GM23338 (cell line): ENCODE results near the gene RUNDC3A. TPM values are rescaled to one million over a fixed set of nuclear protein-coding genes. Genes with fewer than 3 reads are reported as not detected.
"Not testable (repeated sequence)": the region's sequence is repeated elsewhere in the genome, so short reads cannot be mapped to it uniquely, and the experiment has no call there.

Experiments used
- ATAC-seq: fragments of 200-7000 bp; cut with Tn5 transposase; 3 replicates; pipeline ENCODE4 v1.9.1; 2020
- DNase-seq: peaks from one replicate; pipeline ENCODE4 v3.0.0-alpha.2; 2015; ENCODE audit warnings: low spot score
- H2AFZ ChIP-seq: fragments of 200-600 bp; sonication (generic); 2 replicates; pipeline ENCODE4 v1.8.0; 2016; ENCODE audit warnings: antibody characterized with exemption, mild to moderate bottlenecking, moderate library complexity
- H3F3A ChIP-seq: fragments of 200-600 bp; sonication (generic); replicated peaks from 2 replicates; pipeline ENCODE4 v1.8.0; 2017; ENCODE audit warnings: antibody characterized with exemption, mixed run types, low read depth
- H3K27ac ChIP-seq: fragments of 200-600 bp; sonication (generic); 2 replicates; pipeline ENCODE4 v1.6.1; 2016; ENCODE audit warnings: low read depth
- H3K27me3 ChIP-seq: fragments of 200-600 bp; sonication (generic); 2 replicates; pipeline ENCODE4 v1.8.0; 2016; ENCODE audit warnings: mild to moderate bottlenecking, mixed run types, moderate library complexity; ENCODE audit not compliant: insufficient read depth
- H3K36me3 ChIP-seq: fragments of 200-600 bp; sonication (generic); 2 replicates; pipeline ENCODE4 v1.8.0; 2016; ENCODE audit warnings: mild to moderate bottlenecking; ENCODE audit not compliant: insufficient read depth
- H3K4me1 ChIP-seq: fragments of 200-600 bp; sonication (generic); 2 replicates; pipeline ENCODE4 v1.8.0; 2016; ENCODE audit warnings: mild to moderate bottlenecking, moderate library complexity; ENCODE audit not compliant: insufficient read depth
- H3K4me2 ChIP-seq: fragments of 200-600 bp; sonication (generic); 2 replicates; pipeline ENCODE4 v1.7.1; 2017; ENCODE audit warnings: mixed run types
- H3K4me3 ChIP-seq: fragments of 200-600 bp; sonication (generic); 2 replicates; pipeline ENCODE4 v1.6.1; 2016; ENCODE audit warnings: mixed run types
- H3K79me2 ChIP-seq: fragments of 200-600 bp; sonication (generic); replicated peaks from 2 replicates; pipeline ENCODE4 v1.8.0; 2017; ENCODE audit warnings: mild to moderate bottlenecking; ENCODE audit not compliant: insufficient read depth
- H3K9me2 ChIP-seq: fragments of 200-600 bp; sonication (generic); 2 replicates; pipeline ENCODE4 v1.8.0; 2017; ENCODE audit not compliant: insufficient read depth
- H4K20me1 ChIP-seq: fragments of 200-600 bp; sonication (generic); replicated peaks from 2 replicates; pipeline ENCODE4 v1.8.0; 2017; ENCODE audit warnings: mild to moderate bottlenecking; ENCODE audit not compliant: insufficient read depth
- H3K27ac Mint-ChIP-seq: 2 replicates; pipeline ENCODE4 v1.8.0; 2020; ENCODE audit warnings: inconsistent platforms, mild to moderate bottlenecking, moderate library complexity, mixed read lengths
- H3K27me3 Mint-ChIP-seq: 3 replicates; pipeline ENCODE4 v1.8.0; 2022; ENCODE audit warnings: low read depth, mild to moderate bottlenecking, moderate library complexity, mixed read lengths, inconsistent platforms; ENCODE audit not compliant: insufficient read depth, poor library complexity
- H3K36me3 Mint-ChIP-seq: 3 replicates; pipeline ENCODE4 v1.8.0; 2021; ENCODE audit warnings: low read depth, mild to moderate bottlenecking, inconsistent platforms, moderate library complexity, mixed read lengths
- H3K4me1 Mint-ChIP-seq: 3 replicates; pipeline ENCODE4 v1.8.0; 2020; ENCODE audit warnings: mild to moderate bottlenecking, inconsistent platforms, mixed read lengths
- H3K4me3 Mint-ChIP-seq: 3 replicates; pipeline ENCODE4 v1.8.0; 2021; ENCODE audit warnings: moderate library complexity, mild to moderate bottlenecking, inconsistent platforms, mixed read lengths
- H3K9me3 Mint-ChIP-seq: 3 replicates; pipeline ENCODE4 v1.8.0; 2020; ENCODE audit warnings: moderate library complexity, mild to moderate bottlenecking, inconsistent platforms, mixed read lengths
- CREB1 ChIP-seq: fragments of 250-450 bp; sonication (Bioruptor Pico); IDR thresholded peaks from 2 replicates; pipeline ENCODE4 v1.5.0; 2020; ENCODE audit warnings: low read depth, mild to moderate bottlenecking, moderate library complexity
- CTCF ChIP-seq, 2 experiments: fragments of 200-600 bp in 1 of 2; sonication (generic) in 1 of 2; conservative IDR thresholded peaks; 2 replicates each; pipeline versions ENCODE4 v1.5.1 to v1.6.1; 2016 to 2017; ENCODE audit warnings: antibody characterized with exemption in 2 of 2, low read depth in 2 of 2, mild to moderate bottlenecking in 2 of 2, moderate library complexity in 1 of 2
- ETS1 ChIP-seq: IDR thresholded peaks from 2 replicates; pipeline ENCODE4 v1.6.1; 2016; ENCODE audit warnings: antibody characterized with exemption
- NANOG ChIP-seq: IDR thresholded peaks from 2 replicates; pipeline ENCODE4 v1.6.1; 2016; ENCODE audit warnings: antibody characterized with exemption, borderline replicate concordance
- polyA plus RNA-seq: library from polyadenylated mRNA; unstranded; fragments of >200 nt; fragmentation: Nextera tagmentation; extraction: Ambion mirVana; gene quantifications from 2 replicates; pipeline ENCODE4 v1.2.1, GENCODE V29; 2016
- total RNA-seq: library from RNA; depleted of rRNA; stranded (reverse); fragments of >200 nt; shearing (Covaris generic); gene quantifications from 2 replicates; pipeline ENCODE4 v1.2.3, GENCODE V29; 2014
- TF ChIP-seq, protein P1 (sequence below): fragments of 250-450 bp; sonication (Bioruptor Pico); IDR thresholded peaks from 2 replicates; pipeline ENCODE4 v1.5.0; 2020; ENCODE audit warnings: mild to moderate bottlenecking, moderate library complexity

RUNDC3A gene
- total and polyA plus RNA-seq, 2 experiments from 2014 or later = 3.7 to 5.5 TPM

- H3K9me3 Mint-ChIP-seq, H3K27ac ChIP-seq, H3K4me1 ChIP-seq, H3K4me3 Mint-ChIP-seq, ATAC-seq, H2AFZ ChIP-seq, H3K27ac Mint-ChIP-seq, H3K36me3 ChIP-seq, DNase-seq, H3K4me2 ChIP-seq, H3F3A ChIP-seq, H3K36me3 Mint-ChIP-seq, H3K79me2 ChIP-seq, H4K20me1 ChIP-seq, H3K4me3 ChIP-seq, H3K9me2 ChIP-seq: not testable (repeated sequence)
- Mint-ChIP-seq H3K4me1 (peaks cover 13% of the 10 kb centered on the region), H3K27me3 (peaks cover 22% of the 10 kb centered on the region)
- peaks cover 11% of the 10 kb centered on the region for H3K27me3 ChIP-seq
These were observed 21.9 kb downstream of the RUNDC3A start for GRCh38 chr17:44330263-44330662.

- Histone ChIP-seq H3K9me2 (no peaks in the 10 kb centered on the region), H3K27ac (no peak overlapping the region), H3F3A (0 out of 2 replicates have a peak, but pooled peaks cover 2% of the 10 kb centered on the region), H3K79me2 (no peaks in the 10 kb centered on the region), H2AFZ (no peak overlapping the region), H4K20me1 (no peaks in the 10 kb centered on the region), H3K4me2 (no peak overlapping the region), H3K27me3 (peaks cover under 1% of the 10 kb centered on the region; the same call in 1 of the 2 replicates), H3K36me3 (no peaks in the 10 kb centered on the region), H3K4me1 (no peaks in the 10 kb centered on the region; the same call in 1 of the 2 replicates), H3K4me3 (no peak overlapping the region)
- Mint-ChIP-seq H3K9me3 (no peaks in the 10 kb centered on the region), H3K36me3 (no peaks in the 10 kb centered on the region), H3K27ac (no peak overlapping the region), H3K27me3 (peaks cover 13% of the 10 kb centered on the region), H3K4me1 (peaks cover 13% of the 10 kb centered on the region), H3K4me3 (no peak overlapping the region; the same call in 2 of the 3 replicates)
- peak; percentile 21 for ATAC-seq
- DNase-seq = peak; percentile 93
- TF ChIP-seq ETS1 (no peak), CREB1 (CRISPR knock-in tag) (no peak), CTCF (conservative IDR thresholded peaks at IDR 0.05; ENCODE audit: low read depth in 2 of 2) (peak; percentile 80 to 87)
These were observed 22.9 kb downstream of the RUNDC3A start for GRCh38 chr17:44331249-44331760.

DNA sequence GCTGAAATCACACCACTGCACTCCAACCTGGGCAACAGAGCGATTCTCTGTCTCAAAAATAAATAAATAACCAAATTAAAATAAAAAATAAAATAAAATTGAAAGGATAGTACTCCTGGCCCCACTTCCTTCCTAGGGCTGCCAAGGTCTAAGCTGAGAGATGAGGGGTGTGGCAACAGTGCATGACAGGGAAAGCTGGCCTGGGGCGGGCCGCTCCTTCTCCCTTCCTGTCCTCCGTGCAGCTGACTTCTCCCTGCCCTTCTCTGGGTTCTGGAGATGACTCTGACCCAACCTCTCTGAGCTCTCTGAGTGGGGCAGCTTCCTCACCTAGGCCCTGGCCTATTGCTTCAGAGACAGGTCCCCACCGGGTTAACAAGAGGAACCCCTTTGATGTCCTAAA, 25.0 kb downstream of the RUNDC3A start:
- Histone ChIP-seq H3K4me2 (no peak overlapping the region), H3K27ac (no peak overlapping the region), H3K9me2 (no peaks in the 10 kb centered on the region), H3K4me1 (no peaks in the 10 kb centered on the region; the same call in 1 of the 2 replicates), H3K4me3 (no peak overlapping the region), H3K36me3 (no peaks in the 10 kb centered on the region), H3F3A (0 out of 2 replicates have a peak, but pooled peaks cover 2% of the 10 kb centered on the region), H3K27me3 (no peaks in the 10 kb centered on the region), H3K79me2 (no peaks in the 10 kb centered on the region), H2AFZ (no peak overlapping the region; the same call in 1 of the 2 replicates), H4K20me1 (no peaks in the 10 kb centered on the region)
- no peak overlapping the region for H3K27ac Mint-ChIP-seq
- no peak overlapping the region for H3K4me3 Mint-ChIP-seq
- no peak for ATAC-seq
- H3K36me3 Mint-ChIP-seq = no peaks in the 10 kb centered on the region
- peaks cover 7% of the 10 kb centered on the region for H3K27me3 Mint-ChIP-seq
- no peak for DNase-seq
- H3K4me1 Mint-ChIP-seq = peaks cover 11% of the 10 kb centered on the region
- H3K9me3 Mint-ChIP-seq = no peaks in the 10 kb centered on the region
- TF ChIP-seq, protein P1, sequence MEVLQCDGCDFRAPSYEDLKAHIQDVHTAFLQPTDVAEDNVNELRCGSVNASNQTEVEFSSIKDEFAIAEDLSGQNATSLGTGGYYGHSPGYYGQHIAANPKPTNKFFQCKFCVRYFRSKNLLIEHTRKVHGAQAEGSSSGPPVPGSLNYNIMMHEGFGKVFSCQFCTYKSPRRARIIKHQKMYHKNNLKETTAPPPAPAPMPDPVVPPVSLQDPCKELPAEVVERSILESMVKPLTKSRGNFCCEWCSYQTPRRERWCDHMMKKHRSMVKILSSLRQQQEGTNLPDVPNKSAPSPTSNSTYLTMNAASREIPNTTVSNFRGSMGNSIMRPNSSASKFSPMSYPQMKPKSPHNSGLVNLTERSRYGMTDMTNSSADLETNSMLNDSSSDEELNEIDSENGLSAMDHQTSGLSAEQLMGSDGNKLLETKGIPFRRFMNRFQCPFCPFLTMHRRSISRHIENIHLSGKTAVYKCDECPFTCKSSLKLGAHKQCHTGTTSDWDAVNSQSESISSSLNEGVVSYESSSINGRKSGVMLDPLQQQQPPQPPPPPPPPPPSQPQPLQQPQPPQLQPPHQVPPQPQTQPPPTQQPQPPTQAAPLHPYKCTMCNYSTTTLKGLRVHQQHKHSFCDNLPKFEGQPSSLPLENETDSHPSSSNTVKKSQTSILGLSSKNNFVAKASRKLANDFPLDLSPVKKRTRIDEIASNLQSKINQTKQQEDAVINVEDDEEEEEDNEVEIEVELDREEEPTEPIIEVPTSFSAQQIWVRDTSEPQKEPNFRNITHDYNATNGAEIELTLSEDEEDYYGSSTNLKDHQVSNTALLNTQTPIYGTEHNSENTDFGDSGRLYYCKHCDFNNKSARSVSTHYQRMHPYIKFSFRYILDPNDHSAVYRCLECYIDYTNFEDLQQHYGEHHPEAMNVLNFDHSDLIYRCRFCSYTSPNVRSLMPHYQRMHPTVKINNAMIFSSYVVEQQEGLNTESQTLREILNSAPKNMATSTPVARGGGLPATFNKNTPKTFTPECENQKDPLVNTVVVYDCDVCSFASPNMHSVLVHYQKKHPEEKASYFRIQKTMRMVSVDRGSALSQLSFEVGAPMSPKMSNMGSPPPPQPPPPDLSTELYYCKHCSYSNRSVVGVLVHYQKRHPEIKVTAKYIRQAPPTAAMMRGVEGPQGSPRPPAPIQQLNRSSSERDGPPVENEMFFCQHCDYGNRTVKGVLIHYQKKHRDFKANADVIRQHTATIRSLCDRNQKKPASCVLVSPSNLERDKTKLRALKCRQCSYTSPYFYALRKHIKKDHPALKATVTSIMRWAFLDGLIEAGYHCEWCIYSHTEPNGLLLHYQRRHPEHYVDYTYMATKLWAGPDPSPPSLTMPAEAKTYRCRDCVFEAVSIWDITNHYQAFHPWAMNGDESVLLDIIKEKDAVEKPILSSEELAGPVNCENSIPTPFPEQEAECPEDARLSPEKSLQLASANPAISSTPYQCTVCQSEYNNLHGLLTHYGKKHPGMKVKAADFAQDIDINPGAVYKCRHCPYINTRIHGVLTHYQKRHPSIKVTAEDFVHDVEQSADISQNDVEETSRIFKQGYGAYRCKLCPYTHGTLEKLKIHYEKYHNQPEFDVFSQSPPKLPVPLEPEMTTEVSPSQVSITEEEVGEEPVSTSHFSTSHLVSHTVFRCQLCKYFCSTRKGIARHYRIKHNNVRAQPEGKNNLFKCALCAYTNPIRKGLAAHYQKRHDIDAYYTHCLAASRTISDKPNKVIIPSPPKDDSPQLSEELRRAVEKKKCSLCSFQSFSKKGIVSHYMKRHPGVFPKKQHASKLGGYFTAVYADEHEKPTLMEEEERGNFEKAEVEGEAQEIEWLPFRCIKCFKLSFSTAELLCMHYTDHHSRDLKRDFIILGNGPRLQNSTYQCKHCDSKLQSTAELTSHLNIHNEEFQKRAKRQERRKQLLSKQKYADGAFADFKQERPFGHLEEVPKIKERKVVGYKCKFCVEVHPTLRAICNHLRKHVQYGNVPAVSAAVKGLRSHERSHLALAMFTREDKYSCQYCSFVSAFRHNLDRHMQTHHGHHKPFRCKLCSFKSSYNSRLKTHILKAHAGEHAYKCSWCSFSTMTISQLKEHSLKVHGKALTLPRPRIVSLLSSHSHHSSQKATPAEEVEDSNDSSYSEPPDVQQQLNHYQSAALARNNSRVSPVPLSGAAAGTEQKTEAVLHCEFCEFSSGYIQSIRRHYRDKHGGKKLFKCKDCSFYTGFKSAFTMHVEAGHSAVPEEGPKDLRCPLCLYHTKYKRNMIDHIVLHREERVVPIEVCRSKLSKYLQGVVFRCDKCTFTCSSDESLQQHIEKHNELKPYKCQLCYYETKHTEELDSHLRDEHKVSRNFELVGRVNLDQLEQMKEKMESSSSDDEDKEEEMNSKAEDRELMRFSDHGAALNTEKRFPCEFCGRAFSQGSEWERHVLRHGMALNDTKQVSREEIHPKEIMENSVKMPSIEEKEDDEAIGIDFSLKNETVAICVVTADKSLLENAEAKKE (CRISPR knock-in tag) = no peak
- TF ChIP-seq NANOG = no peak
- TF ChIP-seq ETS1 = no peak
